Calu3 (cell line): Measurements from ENCODE around the gene CDH18. TPM values are rescaled to one million over a fixed set of nuclear protein-coding genes. Genes with fewer than 3 reads are reported as not detected.

ENCODE experiments used
- BruUV-seq: library from RNA; stranded (reverse); fragments of 400-500 nt; replicated peaks from 2 replicates; lab custom pipeline; 2021; lab: Mats Ljungman, UMichigan
- CTCF ChIA-PET: fragments of 300-600 bp; sonication (Branson Sonifier 250); formaldehyde crosslinking; loops from one replicate; lab custom pipeline; 2022; ENCODE audit warnings: antibody characterized with exemption; lab: Charles Lee
- DNase-seq: peaks from one replicate; pipeline ENCODE4 v3.0.0; 2022
- H3K27ac Mint-ChIP-seq: one replicate; pipeline ENCODE4 v1.8.0; 2022; ENCODE audit warnings: mixed read lengths; ENCODE audit not compliant: unreplicated experiment
- H3K27me3 Mint-ChIP-seq: one replicate; pipeline ENCODE4 v1.8.0; 2022; ENCODE audit warnings: mixed read lengths; ENCODE audit not compliant: unreplicated experiment
- H3K36me3 Mint-ChIP-seq: one replicate; pipeline ENCODE4 v1.8.0; 2022; ENCODE audit warnings: mild to moderate bottlenecking, moderate library complexity, mixed read lengths; ENCODE audit not compliant: insufficient read depth, unreplicated experiment
- H3K4me1 Mint-ChIP-seq: one replicate; pipeline ENCODE4 v1.8.0; 2022; ENCODE audit warnings: mild to moderate bottlenecking, low read depth, mixed read lengths; ENCODE audit not compliant: unreplicated experiment
- H3K4me3 Mint-ChIP-seq: one replicate; pipeline ENCODE4 v1.8.0; 2022; ENCODE audit warnings: mild to moderate bottlenecking, low read depth, moderate library complexity, mixed read lengths; ENCODE audit not compliant: unreplicated experiment
- H3K9me3 Mint-ChIP-seq: one replicate; pipeline ENCODE4 v1.8.0; 2022; ENCODE audit warnings: low read depth, mixed read lengths; ENCODE audit not compliant: unreplicated experiment
- intact Hi-C: fragments of 100-400 bp; cut with micrococcal nuclease; formaldehyde crosslinking; loops from one replicate; pipeline ENCODE4 v1.10.0; 2022; ENCODE audit not compliant: unreplicated experiment
- total RNA-seq: library from RNA; stranded (reverse); gene quantifications from 2 replicates; pipeline ENCODE4 v1.2.3, GENCODE V29; 2022
- TF ChIP-seq, protein P1 (sequence below): fragments of 200-600 bp; IDR thresholded peaks from one replicate; pipeline ENCODE4 v1.8.0; 2022; ENCODE audit warnings: antibody characterized with exemption; ENCODE audit not compliant: unreplicated experiment

The CDH18 gene
- total RNA-seq, 1 experiment from 2014 or later, result not detected

DNA sequence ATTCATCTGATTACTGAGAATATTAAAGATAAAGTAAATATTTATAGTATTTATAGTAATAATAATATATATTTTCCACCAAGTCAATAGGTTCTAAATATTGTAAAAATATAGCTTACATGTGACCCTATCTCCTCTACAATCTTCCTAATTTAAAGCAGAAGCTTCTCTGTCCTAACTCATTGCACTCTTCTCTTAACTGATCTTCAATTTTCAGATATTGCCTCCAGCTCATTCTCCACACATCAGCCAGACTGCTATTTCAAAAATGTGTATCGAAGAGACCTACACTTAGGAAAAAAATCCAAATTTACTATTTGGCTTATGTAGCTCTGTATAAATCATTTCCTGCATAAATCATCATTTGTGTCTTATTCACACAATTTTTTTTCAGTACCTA, 47.8 kb downstream of the CDH18 start:
- no peaks in the 10 kb centered on the region for H3K4me1 Mint-ChIP-seq
- no TSS peak for BruUV-seq
- no peaks in the 10 kb centered on the region for H3K36me3 Mint-ChIP-seq
- intact Hi-C loops, result no loop called here
- no peak overlapping the region for H3K27ac Mint-ChIP-seq
- H3K4me3 Mint-ChIP-seq, result no peak overlapping the region
- peaks cover 2% of the 10 kb centered on the region for H3K9me3 Mint-ChIP-seq
- CTCF ChIA-PET, result no interaction called here
- DNase-seq, result no peak
- TF ChIP-seq, protein P1, sequence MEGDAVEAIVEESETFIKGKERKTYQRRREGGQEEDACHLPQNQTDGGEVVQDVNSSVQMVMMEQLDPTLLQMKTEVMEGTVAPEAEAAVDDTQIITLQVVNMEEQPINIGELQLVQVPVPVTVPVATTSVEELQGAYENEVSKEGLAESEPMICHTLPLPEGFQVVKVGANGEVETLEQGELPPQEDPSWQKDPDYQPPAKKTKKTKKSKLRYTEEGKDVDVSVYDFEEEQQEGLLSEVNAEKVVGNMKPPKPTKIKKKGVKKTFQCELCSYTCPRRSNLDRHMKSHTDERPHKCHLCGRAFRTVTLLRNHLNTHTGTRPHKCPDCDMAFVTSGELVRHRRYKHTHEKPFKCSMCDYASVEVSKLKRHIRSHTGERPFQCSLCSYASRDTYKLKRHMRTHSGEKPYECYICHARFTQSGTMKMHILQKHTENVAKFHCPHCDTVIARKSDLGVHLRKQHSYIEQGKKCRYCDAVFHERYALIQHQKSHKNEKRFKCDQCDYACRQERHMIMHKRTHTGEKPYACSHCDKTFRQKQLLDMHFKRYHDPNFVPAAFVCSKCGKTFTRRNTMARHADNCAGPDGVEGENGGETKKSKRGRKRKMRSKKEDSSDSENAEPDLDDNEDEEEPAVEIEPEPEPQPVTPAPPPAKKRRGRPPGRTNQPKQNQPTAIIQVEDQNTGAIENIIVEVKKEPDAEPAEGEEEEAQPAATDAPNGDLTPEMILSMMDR, result no peak
- H3K27me3 Mint-ChIP-seq, result no peaks in the 10 kb centered on the region

DNA sequence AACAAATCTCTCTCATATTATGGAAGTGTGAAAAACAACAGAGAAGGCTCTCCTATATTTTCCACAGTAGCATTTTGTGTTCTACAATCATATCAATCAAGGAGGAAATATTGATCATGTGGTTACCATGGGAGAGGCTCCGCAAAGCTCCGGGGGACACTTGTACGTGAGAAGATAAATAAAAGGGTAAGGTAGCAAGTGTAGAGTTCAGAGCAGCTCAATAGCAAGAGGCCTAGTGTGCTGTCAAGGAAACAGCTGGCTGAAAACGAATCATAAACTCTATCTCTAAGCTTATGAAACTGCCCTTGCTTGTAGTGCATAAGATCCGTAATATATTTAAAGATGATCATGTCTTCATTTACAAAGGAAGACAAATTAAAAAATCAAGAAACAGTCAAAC, 57.5 kb downstream of the CDH18 start:
- TF ChIP-seq, protein P1, result no peak
- Mint-ChIP-seq H3K27me3 (no peaks in the 10 kb centered on the region), H3K36me3 (no peaks in the 10 kb centered on the region), H3K4me1 (peaks cover 7% of the 10 kb centered on the region), H3K27ac (no peak overlapping the region), H3K9me3 (peaks cover 7% of the 10 kb centered on the region), H3K4me3 (no peak overlapping the region)
- DNase-seq, result no peak
- intact Hi-C loops, result no loop called here
- CTCF ChIA-PET, result interaction anchor here (0.7 to 0.8 kb wide), 2 partner anchors 14 to 30 kb away, joined by 3 to 4 read pairs; no protein-coding TSS in a partner anchor
- BruUV-seq, result no TSS peak

DNA sequence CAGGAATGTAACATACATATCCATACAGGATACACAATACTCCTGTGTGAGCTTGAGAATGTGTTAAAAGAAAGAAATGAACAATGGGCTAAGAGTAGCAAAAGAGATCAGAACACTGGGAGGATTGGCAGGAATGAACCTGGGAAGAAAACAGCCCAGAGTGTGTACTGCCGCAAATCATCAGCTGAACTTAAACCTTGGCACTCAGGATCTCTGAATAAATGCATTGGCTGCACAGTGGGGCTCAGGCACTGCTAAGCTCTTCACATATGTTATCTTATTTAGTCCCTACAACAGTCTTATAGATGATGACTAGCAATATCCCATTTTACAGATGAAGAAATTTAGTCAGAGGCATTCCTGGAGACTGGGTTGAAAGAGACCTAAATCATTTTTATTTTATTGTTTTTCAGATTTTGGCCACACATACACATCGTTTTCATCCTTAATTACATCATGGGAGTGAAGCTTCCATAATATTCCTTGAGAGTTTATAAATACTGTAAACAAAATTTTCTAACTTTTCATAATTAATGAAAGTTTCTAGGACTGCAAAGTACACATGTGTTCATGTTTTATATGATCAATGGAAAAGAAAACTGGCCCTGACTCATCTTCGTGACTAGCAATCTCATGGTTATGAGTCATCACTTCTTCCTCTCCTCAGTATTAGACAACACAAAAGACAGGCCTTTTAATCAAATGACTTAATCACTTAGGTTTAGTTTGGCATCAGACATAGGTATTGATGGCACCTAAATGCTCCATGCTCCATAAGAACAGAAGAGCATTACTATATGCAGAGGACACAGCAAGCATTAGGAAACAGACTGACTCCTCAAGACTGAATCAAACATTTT, 59.2 kb downstream of the CDH18 start:
- Mint-ChIP-seq H3K27ac (peak overlapping the region; percentile 34), H3K4me1 (peaks cover 7% of the 10 kb centered on the region), H3K27me3 (no peaks in the 10 kb centered on the region), H3K9me3 (peaks cover 7% of the 10 kb centered on the region), H3K36me3 (no peaks in the 10 kb centered on the region), H3K4me3 (no peak overlapping the region)
- TF ChIP-seq, protein P1, result no peak
- CTCF ChIA-PET, result no interaction called here
- intact Hi-C loops, result no loop called here
- DNase-seq, result no peak
- BruUV-seq, result no TSS peak

GRCh38 chr5:19927919-19928318, 60.1 kb downstream of the CDH18 start:
- CTCF ChIA-PET, result no interaction called here
- no peak for DNase-seq
- BruUV-seq, result no TSS peak
- TF ChIP-seq, protein P1, result no peak
- H3K36me3 Mint-ChIP-seq, result no peaks in the 10 kb centered on the region
- intact Hi-C loops, result no loop called here
- peaks cover 7% of the 10 kb centered on the region for H3K9me3 Mint-ChIP-seq
- H3K4me3 Mint-ChIP-seq, result no peak overlapping the region
- no peak overlapping the region for H3K27ac Mint-ChIP-seq
- H3K4me1 Mint-ChIP-seq, result peaks cover 7% of the 10 kb centered on the region
- no peaks in the 10 kb centered on the region for H3K27me3 Mint-ChIP-seq
